A549 (cell line): ENCODE data around the gene STT3B. TPM values are rescaled to one million over a fixed set of nuclear protein-coding genes. Genes with fewer than 3 reads are reported as not detected.

Experiments used
- ATAC-seq, 2 experiments: fragments of 200-7000 bp in 1 of 2; fragments of >200 bp in 1 of 2; cut with Nextera tagmentation in 1 of 2; cut with Tn5 transposase in 1 of 2; 3 replicates each; pipeline versions ENCODE4 v1.8.0 to v1.9.1; 2018 to 2020; ENCODE audit warnings: mild to moderate bottlenecking in 1 of 2, moderate library complexity in 1 of 2
- CTCF ChIA-PET: fragments of 300-600 bp; sonication (Branson Sonifier 250); formaldehyde crosslinking; extraction: SDS; loops from one replicate; lab custom pipeline; 2021; ENCODE audit warnings: antibody characterized with exemption, inconsistent platforms; lab: Yijun Ruan, JAX
- POLR2A ChIA-PET: fragments of 350-600 bp; formaldehyde crosslinking; extraction: SDS; loops from one replicate; lab custom pipeline; 2021; ENCODE audit warnings: antibody characterized with exemption, inconsistent platforms; lab: Yijun Ruan, JAX
- DNase-seq, 2 experiments: peaks; one replicate each; pipeline versions ENCODE4 v3.0.0 to v3.0.0-alpha.2; 2011 to 2016; ENCODE audit warnings: low read depth in 1 of 2, low spot score in 1 of 2
- FAIRE-seq: peaks from 2 replicates; lab custom pipeline; 2011; peaks lifted over from hg19 to GRCh38; lab: Jason Lieb, UNC
- H3K27ac ChIP-seq, 2 experiments: fragments of >200 bp; sonication (Bioruptor Twin); formaldehyde crosslinking; 3 replicates each; pipeline ENCODE4 v1.5.1; 2016 to 2017
- H3K4me1 ChIP-seq: fragments of >200 bp; sonication (Bioruptor Twin); formaldehyde crosslinking; 3 replicates; pipeline ENCODE4 v1.6.1; 2016
- H3K4me2 ChIP-seq: fragments of >200 bp; sonication (Bioruptor Twin); formaldehyde crosslinking; 3 replicates; pipeline ENCODE4 v1.6.1; 2016
- H3K4me3 ChIP-seq: fragments of >200 bp; sonication (Bioruptor Twin); formaldehyde crosslinking; 3 replicates; pipeline ENCODE4 v1.5.1; 2016
- H3K9me3 ChIP-seq: fragments of >200 bp; sonication (Bioruptor Twin); formaldehyde crosslinking; 3 replicates; pipeline ENCODE4 v1.6.1; 2016
- ATOH8 ChIP-seq: fragments of 250-450 bp; sonication (Bioruptor Pico); IDR thresholded peaks from 2 replicates; pipeline ENCODE4 v1.5.0; 2020; ENCODE audit warnings: low read depth, mild to moderate bottlenecking, moderate library complexity
- BHLHE40 ChIP-seq: IDR thresholded peaks from 2 replicates; pipeline ENCODE4 v1.6.1; 2012; ENCODE audit warnings: low read depth, low read length, inconsistent platforms
- CBX8 ChIP-seq: fragments of 200-600 bp; sonication (generic); IDR thresholded peaks from 2 replicates; pipeline ENCODE4 v1.6.1; 2016
- CEBPB ChIP-seq, 2 experiments: fragments of >200 bp in 1 of 2; sonication (Bioruptor Twin) in 1 of 2; formaldehyde crosslinking in 1 of 2; IDR thresholded peaks; 2 replicates each; pipeline ENCODE4 v1.6.1; 2012 to 2016
- CHD2 ChIP-seq: fragments of 150-350 bp; IDR thresholded peaks from 2 replicates; pipeline ENCODE4 v1.6.1; 2014; ENCODE audit warnings: low read length; ENCODE audit not compliant: partially characterized antibody
- EHMT2 ChIP-seq: fragments of 200-600 bp; sonication (generic); IDR thresholded peaks from 2 replicates; pipeline ENCODE4 v1.6.1; 2016; ENCODE audit warnings: antibody characterized with exemption, low read depth, mild to moderate bottlenecking, moderate library complexity
- GATA3 ChIP-seq: IDR thresholded peaks from 2 replicates; pipeline ENCODE4 v1.6.1; 2012; ENCODE audit warnings: borderline replicate concordance
- HEYL ChIP-seq: fragments of 250-450 bp; sonication (Bioruptor Pico); IDR thresholded peaks from 2 replicates; pipeline ENCODE4 v1.8.0; 2021; ENCODE audit warnings: mild to moderate bottlenecking, moderate library complexity
- HOXB13 ChIP-seq: fragments of 250-450 bp; sonication (Bioruptor Pico); IDR thresholded peaks from 2 replicates; pipeline ENCODE4 v1.5.0; 2020; ENCODE audit warnings: low read depth, mild to moderate bottlenecking, moderate library complexity
- HOXB5 ChIP-seq: fragments of 250-450 bp; sonication (Bioruptor Pico); IDR thresholded peaks from 2 replicates; pipeline ENCODE4 v1.5.0; 2020; ENCODE audit warnings: mild to moderate bottlenecking, moderate library complexity
- JUNB ChIP-seq: fragments of >200 bp; sonication (Bioruptor Twin); formaldehyde crosslinking; IDR thresholded peaks from 2 replicates; pipeline ENCODE4 v1.6.1; 2016
- MAFK ChIP-seq: fragments of 450-650 bp; IDR thresholded peaks from 2 replicates; pipeline ENCODE4 v1.6.1; 2014; ENCODE audit not compliant: partially characterized antibody
- MAX ChIP-seq: IDR thresholded peaks from 2 replicates; pipeline ENCODE4 v1.6.1; 2012
- NPAS2 ChIP-seq: fragments of 250-450 bp; sonication (Bioruptor Pico); IDR thresholded peaks from 2 replicates; pipeline ENCODE4 v1.8.0; 2022; ENCODE audit warnings: mild to moderate bottlenecking, moderate library complexity, borderline replicate concordance
- NR3C1 ChIP-seq: fragments of >200 bp; sonication (Bioruptor Twin); formaldehyde crosslinking; IDR thresholded peaks from 3 replicates; pipeline ENCODE4 v1.6.1; 2017
- PBX3 ChIP-seq: IDR thresholded peaks from 2 replicates; pipeline ENCODE4 v1.6.1; 2012
- PHF8 ChIP-seq: fragments of 200-600 bp; sonication (generic); IDR thresholded peaks from 2 replicates; pipeline ENCODE4 v1.6.1; 2016; ENCODE audit warnings: low read depth, mild to moderate bottlenecking, antibody characterized with exemption, moderate library complexity, borderline replicate concordance
- POLR2A ChIP-seq: IDR thresholded peaks from 2 replicates; pipeline ENCODE4 v1.6.1; 2012; ENCODE audit warnings: mild to moderate bottlenecking, low read length
- POLR2AphosphoS2 ChIP-seq: conservative IDR thresholded peaks from 2 replicates; pipeline ENCODE4 v1.6.1; 2012; ENCODE audit warnings: low read length, improper control_type of control experiment, inconsistent platforms
- RARB ChIP-seq: fragments of 250-450 bp; sonication (Bioruptor Pico); IDR thresholded peaks from 2 replicates; pipeline ENCODE4 v1.8.0; 2021; ENCODE audit warnings: mild to moderate bottlenecking, moderate library complexity
- RNF2 ChIP-seq: fragments of 200-600 bp; sonication (generic); IDR thresholded peaks from 2 replicates; pipeline ENCODE4 v1.6.1; 2016; ENCODE audit warnings: low read depth, mild to moderate bottlenecking, antibody characterized with exemption, moderate library complexity, borderline replicate concordance
- TP53 ChIP-seq: fragments of 250-450 bp; sonication (Bioruptor Pico); IDR thresholded peaks from 2 replicates; pipeline ENCODE4 v1.5.0; 2021; ENCODE audit warnings: mild to moderate bottlenecking, moderate library complexity
- ZFP36 ChIP-seq: fragments of 450-650 bp; IDR thresholded peaks from 2 replicates; pipeline ENCODE4 v1.6.1; 2014; ENCODE audit warnings: borderline replicate concordance; ENCODE audit not compliant: partially characterized antibody
- WGBS: methylation state at CpG from one replicate; pipeline ENCODE4 v1.1.6; 2017; ENCODE audit errors: missing lambda C conversion rate; 5-methylcytosine and 5-hydroxymethylcytosine counted together
- polyA plus RNA-seq, 4 experiments: library from polyadenylated mRNA; depleted of rRNA in 3 of 4; stranded (reverse); fragments of >200 nt; fragmentation: RNase III in 1 of 4; extraction: RNeasy Plus Mini Kit Qiagen cat#74134 plus additional on column Dnase treatment in 1 of 4; gene quantifications; 2 replicates in 3 of 4; 3 replicates in 1 of 4; pipeline ENCODE4 v1.2.3, GENCODE V29; 2011 to 2017

The STT3B gene
- polyA plus RNA-seq, 2 of the 4 experiments (the other 2 are of a cell fraction) = 92.1 to 171 TPM

GRCh38 chr3:31552103-31552502 is 19.4 kb downstream of the STT3B start:
- FAIRE-seq = no peak
- ATAC-seq = no peak
- 100% methylated on average over 1 of the region's 1 CpG for WGBS
- no peak for DNase-seq
- H3K27ac ChIP-seq = no peak overlapping the region
- ChIA-PET POLR2A (no interaction called here), CTCF (interaction anchor here (0.5 to 1.0 kb wide), 2 partner anchors 602 to 1438 kb away, joined by 3 read pairs; no protein-coding TSS in a partner anchor)
- TF ChIP-seq RARB (CRISPR knock-in tag) = no peak
- TF ChIP-seq POLR2A = no peak
- TF ChIP-seq EHMT2 = no peak
- peak; percentile 17 for TF ChIP-seq MAFK
- no peak for TF ChIP-seq TP53 (CRISPR knock-in tag)
- no peak for TF ChIP-seq PHF8
- peaks cover 7% of the 10 kb centered on the region; the same call in 2 of the 3 replicates for H3K4me1 ChIP-seq
- no peak overlapping the region for H3K4me3 ChIP-seq
- no peak overlapping the region for H3K4me2 ChIP-seq
- H3K9me3 ChIP-seq = no peaks in the 10 kb centered on the region; the same call in 2 of the 3 replicates

- H3K4me2 ChIP-seq = no peak overlapping the region
- POLR2A ChIA-PET = no interaction called here
- H3K27ac ChIP-seq = no peak overlapping the region
- ATAC-seq (no peak), DNase-seq (no peak), FAIRE-seq (no peak)
- no peaks in the 10 kb centered on the region; the same call in 2 of the 3 replicates for H3K4me1 ChIP-seq
- H3K4me3 ChIP-seq = no peak overlapping the region
- WGBS = 90% methylated on average over 3 of the region's 3 CpGs
- H3K9me3 ChIP-seq = no peaks in the 10 kb centered on the region; the same call in 2 of the 3 replicates
- TF ChIP-seq PBX3 = no peak
- TF ChIP-seq GATA3 = no peak
- TF ChIP-seq NPAS2 (CRISPR knock-in tag) = no peak
- no peak for TF ChIP-seq CHD2
- no peak for TF ChIP-seq BHLHE40
- no peak for TF ChIP-seq MAFK
- TF ChIP-seq JUNB = no peak
- TF ChIP-seq HOXB5 = no peak
- no peak for TF ChIP-seq HEYL (CRISPR knock-in tag)
- CTCF ChIA-PET = no interaction called here
Measured at GRCh38 chr3:31553258-31553657, 20.5 kb downstream of the STT3B start.

- Histone ChIP-seq H3K4me2 (no peak overlapping the region), H3K4me1 (no peaks in the 10 kb centered on the region; the same call in 2 of the 3 replicates), H3K4me3 (no peak overlapping the region)
- DNase-seq = no peak
- POLR2A ChIA-PET = no interaction called here
- TF ChIP-seq MAFK (peak; percentile 5), CBX8 (no peak), HOXB13 (CRISPR knock-in tag) (no peak), GATA3 (no peak), RNF2 (no peak), TP53 (CRISPR knock-in tag) (no peak)
- TF ChIP-seq, all 56 proteins: peak for 1
- FAIRE-seq (no peak), ATAC-seq (no peak)
- 87% methylated on average over 1 of the region's 1 CpG for WGBS
- H3K9me3 ChIP-seq = no peaks in the 10 kb centered on the region; the same call in 2 of the 3 replicates
- CTCF ChIA-PET = no interaction called here
- no peak overlapping the region for H3K27ac ChIP-seq
Measured at GRCh38 chr3:31555204-31555603, 22.5 kb downstream of the STT3B start.

GRCh38 chr3:31559872-31560534 is 27.3 kb downstream of the STT3B start:
- Histone ChIP-seq H3K9me3 (peaks cover 5% of the 10 kb centered on the region; the same call in 1 of the 3 replicates), H3K4me1 (peaks cover 8% of the 10 kb centered on the region), H3K27ac (no peak overlapping the region), H3K4me2 (no peak overlapping the region), H3K4me3 (no peak overlapping the region)
- ATAC-seq (no peak), FAIRE-seq (no peak), DNase-seq (no peak)
- 95% methylated on average over 2 of the region's 2 CpGs for WGBS
- no peak for TF ChIP-seq NR3C1
- TF ChIP-seq CEBPB (IDR thresholded peaks at IDR 0.05) = no peak
- no peak for TF ChIP-seq ZFP36
- TF ChIP-seq POLR2AphosphoS2 = no peak
- TF ChIP-seq MAX = no peak
- no peak for TF ChIP-seq ATOH8
- ChIA-PET CTCF (no interaction called here), POLR2A (no interaction called here)
